Measurements from ENCODE around the gene RIMS1.

DNA sequence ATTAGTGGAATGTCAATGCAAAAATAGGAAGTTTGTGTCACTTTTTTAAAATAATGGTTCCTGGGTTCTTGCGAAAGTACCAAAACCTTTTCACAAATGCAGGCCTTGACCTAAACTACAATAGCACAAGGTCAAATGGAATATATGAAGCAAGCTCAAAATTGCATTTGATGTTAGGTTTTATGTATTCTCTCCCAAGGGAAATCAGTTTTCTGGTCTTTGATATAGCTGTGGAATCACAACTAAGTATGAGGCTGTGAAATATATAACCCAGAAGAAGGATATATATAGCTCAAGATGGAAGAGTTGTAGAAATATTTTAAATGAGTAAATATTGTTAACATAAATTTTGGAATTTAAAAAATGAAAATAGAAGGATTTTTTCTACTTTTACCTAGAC is 327.3 kb downstream of the RIMS1 start:
- TF ChIP-seq CTCF (IDR thresholded peaks at IDR 0.05) = no peak
- no peak for TF ChIP-seq POLR2A (IDR thresholded peaks at IDR 0.05)
